ENCODE measurements around the gene TGFBR3. TPM values are rescaled to one million over a fixed set of nuclear protein-coding genes. Genes with fewer than 3 reads are reported as not detected.
A peak's percentile ranks its signal among the peaks of the same experiment; 100 is the strongest.

The TGFBR3 gene
- total and polyA plus RNA-seq, 8 donors = 21.7 to 54.6 (median 45.1) TPM

- Histone ChIP-seq H3K27ac (no peak overlapping the region), H3K9me3 (no peaks in the 10 kb centered on the region), H3K27me3 (no peaks in the 10 kb centered on the region), H3K36me3 (no peaks in the 10 kb centered on the region), H3K4me3 (no peak overlapping the region), H3K4me1 (peaks cover 5 to 29% of the 10 kb centered on the region in 2 donors)
- ATAC-seq (no peak), DNase-seq (no peak)
- TF ChIP-seq CTCF (IDR thresholded peaks at IDR 0.05) = no peak
- intact Hi-C loops (cut with DNase I) = no loop called here
These were observed 202.9 kb downstream of the TGFBR3 start for GRCh38 chr1:91682882-91683597.

- H3K4me3 ChIP-seq = no peak overlapping the region
- intact Hi-C loops (cut with DNase I) = no loop called here
These were observed 205.3 kb downstream of the TGFBR3 start for GRCh38 chr1:91680556-91681155.

DNA sequence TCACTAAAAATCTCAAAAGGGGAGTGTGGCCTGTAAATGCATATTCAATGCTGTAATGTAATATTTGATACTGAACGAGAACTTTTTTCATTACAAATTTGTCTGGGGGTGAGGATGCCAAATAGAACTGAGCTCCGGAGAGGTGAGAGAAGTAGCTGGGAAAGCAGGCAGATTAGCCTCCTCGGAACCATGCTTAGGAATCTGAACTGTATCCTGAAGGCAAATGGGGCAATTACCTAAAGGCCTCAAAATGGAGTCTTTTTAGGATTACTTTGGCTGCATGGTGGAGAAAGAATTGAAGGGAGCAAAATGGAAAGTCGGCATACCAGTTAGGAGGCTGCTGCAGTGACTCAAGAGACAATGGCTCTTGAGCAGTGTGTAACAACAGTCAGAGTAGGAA, 206.5 kb downstream of the TGFBR3 start:
- Histone ChIP-seq H3K27me3 (no peaks in the 10 kb centered on the region), H3K9me3 (no peaks in the 10 kb centered on the region), H3K4me1 (peaks cover 4 to 9% of the 10 kb centered on the region in 2 donors), H3K36me3 (no peaks in the 10 kb centered on the region), H3K4me3 (no peak overlapping the region), H3K27ac (no peak overlapping the region)
- ATAC-seq = no peak
- intact Hi-C loops (cut with DNase I) = no loop called here
- TF ChIP-seq CTCF (IDR thresholded peaks at IDR 0.05) = no peak
- DNase-seq = no peak

More at GRCh38 chr1:91680556-91681155, 205.3 kb downstream of the TGFBR3 start:
- ATAC-seq (no peak), DNase-seq (peak in 1 of 4 donors; percentile 44)
- H3K9me3 ChIP-seq = no peaks in the 10 kb centered on the region
- H3K27ac ChIP-seq = no peak overlapping the region
- no peaks in the 10 kb centered on the region for H3K27me3 ChIP-seq
- H3K4me1 ChIP-seq = peaks cover 5 to 21% of the 10 kb centered on the region in 2 donors
- no peaks in the 10 kb centered on the region for H3K36me3 ChIP-seq
- no peak for TF ChIP-seq CTCF (IDR thresholded peaks at IDR 0.05)

DNA sequence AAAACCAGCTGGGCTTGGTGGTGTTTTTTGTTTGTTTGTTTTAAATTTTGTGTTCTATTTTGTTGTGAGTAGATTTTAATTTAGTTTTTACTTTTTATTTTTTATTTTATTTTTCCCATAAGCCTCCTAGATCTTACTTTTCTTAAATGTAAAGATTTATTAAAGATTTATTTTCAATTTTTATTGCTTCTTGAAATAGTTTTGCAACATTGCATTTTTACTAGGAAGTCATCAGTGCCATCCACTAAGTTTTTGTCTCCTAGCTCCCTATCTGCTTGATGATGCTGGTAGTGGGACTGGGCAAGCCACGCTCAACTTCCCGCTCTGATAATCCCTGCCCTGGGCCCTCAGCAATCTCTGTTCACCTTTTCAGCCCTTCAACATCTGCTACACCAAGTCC, 209.9 kb downstream of the TGFBR3 start:
- Histone ChIP-seq H3K4me1 (no peaks in the 10 kb centered on the region), H3K27ac (no peak overlapping the region), H3K9me3 (no peaks in the 10 kb centered on the region), H3K36me3 (no peaks in the 10 kb centered on the region), H3K4me3 (no peak overlapping the region), H3K27me3 (no peaks in the 10 kb centered on the region)
- DNase-seq = no peak
- no peak for TF ChIP-seq CTCF (IDR thresholded peaks at IDR 0.05)
- no peak for ATAC-seq
- intact Hi-C loops (cut with DNase I) = no loop called here

DNA sequence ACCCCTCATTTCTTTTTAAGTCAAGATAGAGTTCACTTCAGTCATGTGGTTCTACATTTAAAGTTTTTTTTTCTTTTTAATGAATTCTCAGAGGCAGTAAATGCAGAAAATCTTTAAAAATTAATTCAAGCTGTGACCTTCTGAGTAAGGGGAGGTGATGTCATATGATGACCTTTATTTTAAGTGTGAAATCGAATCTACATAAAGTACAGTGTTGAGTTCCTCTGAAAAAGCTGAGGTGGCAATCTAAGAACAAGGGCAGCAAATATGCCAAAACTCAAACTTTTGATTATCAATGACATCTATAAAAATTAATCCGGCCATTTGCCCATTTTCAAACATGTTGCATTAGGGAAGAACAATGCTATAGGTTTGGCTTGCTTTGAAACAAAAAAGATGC, 211.8 kb downstream of the TGFBR3 start:
- H3K9me3 ChIP-seq = no peaks in the 10 kb centered on the region
- H3K27ac ChIP-seq = no peak overlapping the region
- intact Hi-C loops (cut with DNase I) = no loop called here
- no peaks in the 10 kb centered on the region for H3K27me3 ChIP-seq
- H3K4me1 ChIP-seq = no peaks in the 10 kb centered on the region
- no peaks in the 10 kb centered on the region for H3K36me3 ChIP-seq
- ATAC-seq = no peak
- H3K4me3 ChIP-seq = no peak overlapping the region
- TF ChIP-seq CTCF (IDR thresholded peaks at IDR 0.05) = no peak
- DNase-seq = no peak

All from left lung (tissue), 10 donors.